HG03039 (cell line): ENCODE results near the gene TSSK2.

Source experiments
- ATAC-seq: cut with Tn5 transposase; IDR thresholded peaks from one replicate; pipeline ENCODE4 v1.9.1; 2021; ENCODE audit warnings: mild to moderate bottlenecking, moderate library complexity; ENCODE audit not compliant: unreplicated experiment

Gene TSSK2

DNA sequence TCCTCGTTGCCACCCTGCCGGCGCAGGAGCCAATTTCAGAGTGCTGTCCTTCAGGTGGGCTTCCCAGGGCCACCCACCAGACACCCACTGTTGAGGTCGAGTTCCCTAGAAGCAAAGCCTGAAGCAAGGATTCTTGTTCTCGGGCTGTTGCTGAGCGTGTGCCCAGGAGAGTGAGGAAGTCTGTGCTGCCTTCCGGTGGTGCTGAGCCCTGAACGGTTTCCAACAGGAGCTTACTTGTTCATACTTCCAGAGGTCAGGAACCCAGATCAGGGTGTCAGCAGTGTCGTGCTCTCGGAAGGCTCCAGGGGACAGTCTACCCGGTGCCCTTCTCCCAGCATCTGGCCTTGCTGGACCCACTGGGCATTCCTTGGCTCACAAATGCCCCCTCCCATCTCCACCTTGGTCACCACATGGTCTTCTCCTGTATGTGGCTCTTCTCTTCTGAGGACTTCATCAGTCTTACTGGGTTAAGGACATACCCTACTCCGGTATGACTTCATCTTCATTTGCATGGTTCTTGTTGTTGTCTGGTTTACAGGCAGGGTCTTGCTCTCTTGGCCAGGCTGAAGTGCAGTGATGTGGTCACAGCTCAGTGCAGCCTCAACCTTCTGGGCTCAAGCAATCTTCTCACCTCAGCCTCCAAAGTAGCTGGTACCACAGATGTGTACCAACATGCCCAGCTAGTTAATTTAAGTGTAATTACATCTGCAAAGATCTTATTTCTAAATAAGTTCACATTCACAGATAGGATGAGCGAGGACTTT lies 36.2 kb downstream of the TSSK2 start:
- no peak for ATAC-seq

DNA sequence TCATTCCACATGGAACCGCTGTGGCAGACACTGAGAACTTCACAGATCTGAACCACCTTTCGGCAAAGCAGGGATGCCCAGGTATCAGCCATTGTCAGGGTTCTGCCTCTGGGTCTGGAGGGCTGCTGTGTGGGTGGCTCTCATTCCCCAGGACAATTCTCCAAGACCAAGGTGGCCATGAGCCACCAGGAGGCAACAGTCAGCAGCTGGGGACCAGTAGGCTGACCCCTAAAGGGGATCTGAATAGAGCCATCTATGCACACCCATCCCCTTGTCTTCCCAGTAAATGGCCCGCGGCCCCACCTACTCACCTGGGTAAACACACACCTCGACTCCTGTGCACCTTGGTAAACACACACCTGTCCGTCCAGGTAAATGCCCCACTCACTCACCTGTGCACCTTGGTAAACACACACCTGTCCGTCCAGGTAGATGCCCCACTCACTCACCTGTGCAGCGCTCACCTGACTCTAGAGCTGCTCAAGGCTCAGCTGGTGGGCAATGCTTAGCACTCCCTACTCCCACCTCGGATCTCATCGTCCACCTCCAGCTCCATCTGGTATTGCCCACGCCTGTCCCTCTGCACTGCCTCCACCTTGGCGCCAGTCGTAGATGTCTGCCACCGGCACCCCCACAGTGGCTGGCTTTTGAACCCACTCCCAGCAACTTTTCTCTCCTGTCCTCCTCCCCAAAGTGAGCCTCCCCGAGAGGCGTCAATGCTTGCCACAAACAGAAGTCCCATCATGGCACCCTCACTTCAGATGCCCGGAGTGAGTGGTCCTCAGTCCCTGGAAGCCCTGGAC lies 37.2 kb downstream of the TSSK2 start:
- no peak for ATAC-seq

DNA sequence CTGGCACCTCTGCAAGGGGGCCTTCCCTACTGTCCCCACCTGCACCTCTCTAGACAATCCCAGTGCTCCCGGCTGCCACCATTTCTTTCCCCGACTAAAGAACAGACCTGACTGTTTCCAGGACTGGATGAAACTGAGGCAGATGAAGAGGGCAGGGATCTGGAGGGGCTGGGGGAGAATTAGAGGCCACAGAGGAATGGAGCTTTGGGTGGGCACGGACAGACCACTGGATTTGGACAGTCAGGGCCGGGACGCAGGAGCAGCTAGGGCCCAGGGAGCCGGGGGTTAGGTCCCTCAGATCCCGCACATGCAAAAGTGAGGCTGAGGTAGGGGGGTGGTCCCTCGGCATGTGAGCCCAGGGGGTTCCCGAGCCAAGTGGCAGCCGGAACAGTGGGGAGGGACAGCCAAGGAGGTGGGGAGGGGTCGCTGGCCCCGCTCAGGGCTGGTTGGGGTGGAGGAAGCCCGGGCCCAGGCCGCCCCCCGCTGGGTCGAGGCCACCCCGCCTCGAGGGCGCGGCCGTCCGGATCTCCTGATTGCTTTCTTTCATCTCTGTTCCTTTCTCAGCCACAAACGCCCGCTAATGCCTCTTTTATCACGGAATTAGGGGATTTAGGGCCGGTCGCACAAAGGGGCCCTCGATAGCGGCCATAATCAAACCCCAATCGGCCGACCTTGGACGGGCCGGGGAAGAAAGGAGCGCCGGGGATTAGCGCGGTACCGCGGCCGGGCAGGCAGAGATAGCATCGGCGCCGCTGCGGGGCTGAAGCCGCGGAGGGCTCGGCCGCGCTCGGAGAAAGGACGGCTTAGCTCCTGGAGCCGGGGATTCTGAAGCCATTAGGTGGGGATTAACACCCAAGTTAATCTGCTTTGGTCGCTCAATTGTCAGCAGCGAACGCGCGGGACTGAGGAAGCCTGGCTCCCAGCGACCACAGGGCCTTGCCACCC lies 38.2 kb downstream of the TSSK2 start:
- ATAC-seq, result no peak

DNA sequence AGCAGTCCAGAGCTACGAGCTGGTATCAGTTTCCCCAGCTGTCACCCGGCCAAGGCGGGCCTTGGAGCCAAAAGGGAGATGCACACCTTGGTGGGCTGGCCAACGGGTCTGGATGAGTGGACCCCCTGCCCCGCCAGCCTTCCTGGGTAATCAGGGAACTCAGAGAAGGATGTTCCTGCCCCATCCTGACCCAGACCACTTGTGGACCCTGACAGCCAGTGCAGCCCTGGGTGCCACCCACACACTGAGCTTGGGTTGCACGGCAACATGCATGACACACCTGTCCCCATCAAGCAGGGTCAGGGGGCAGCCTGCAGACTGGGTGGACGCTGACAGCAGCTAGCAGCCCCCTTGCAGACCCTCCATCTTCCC lies 38.8 kb downstream of the TSSK2 start:
- no peak for ATAC-seq

DNA sequence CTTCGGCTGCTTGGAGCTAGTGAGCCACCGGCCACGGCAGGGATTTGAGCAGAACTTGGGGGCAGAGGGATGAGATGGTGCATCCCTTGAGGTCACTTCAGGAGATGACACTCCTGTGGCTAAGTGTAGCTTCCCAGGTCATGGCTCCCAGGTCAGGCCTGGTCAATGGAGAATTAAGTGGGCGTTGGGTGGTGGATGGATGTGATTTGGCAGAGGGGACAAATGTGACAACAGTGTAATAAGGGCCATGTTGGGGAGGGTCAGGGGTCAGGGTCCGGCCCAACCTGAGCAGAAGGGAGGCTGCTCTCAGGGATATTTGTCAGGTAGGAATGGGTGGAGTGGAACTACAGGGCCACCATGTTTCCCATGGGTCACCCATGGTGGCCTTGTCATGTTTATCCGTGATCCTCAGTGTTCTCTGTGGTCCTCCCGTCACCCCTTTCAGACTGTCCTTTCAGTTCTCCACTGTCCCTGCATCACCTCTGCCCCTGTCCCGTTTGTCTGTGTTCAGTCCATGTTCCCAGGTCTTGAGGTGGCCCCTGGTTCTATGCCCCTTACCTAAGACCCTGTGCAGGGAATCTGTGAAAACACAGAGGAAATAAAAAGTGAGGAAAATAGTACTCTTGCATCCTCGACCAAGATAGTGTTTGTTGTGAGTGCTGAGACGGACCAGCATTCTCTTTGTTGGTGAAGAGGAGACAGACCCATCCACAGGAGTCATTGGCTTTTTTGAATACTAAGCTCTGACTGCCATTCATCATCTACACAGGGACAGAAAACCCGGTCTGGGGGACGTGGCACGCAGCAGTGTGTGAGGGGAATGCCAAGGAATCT lies 41.3 kb downstream of the TSSK2 start:
- ATAC-seq, result no peak

DNA sequence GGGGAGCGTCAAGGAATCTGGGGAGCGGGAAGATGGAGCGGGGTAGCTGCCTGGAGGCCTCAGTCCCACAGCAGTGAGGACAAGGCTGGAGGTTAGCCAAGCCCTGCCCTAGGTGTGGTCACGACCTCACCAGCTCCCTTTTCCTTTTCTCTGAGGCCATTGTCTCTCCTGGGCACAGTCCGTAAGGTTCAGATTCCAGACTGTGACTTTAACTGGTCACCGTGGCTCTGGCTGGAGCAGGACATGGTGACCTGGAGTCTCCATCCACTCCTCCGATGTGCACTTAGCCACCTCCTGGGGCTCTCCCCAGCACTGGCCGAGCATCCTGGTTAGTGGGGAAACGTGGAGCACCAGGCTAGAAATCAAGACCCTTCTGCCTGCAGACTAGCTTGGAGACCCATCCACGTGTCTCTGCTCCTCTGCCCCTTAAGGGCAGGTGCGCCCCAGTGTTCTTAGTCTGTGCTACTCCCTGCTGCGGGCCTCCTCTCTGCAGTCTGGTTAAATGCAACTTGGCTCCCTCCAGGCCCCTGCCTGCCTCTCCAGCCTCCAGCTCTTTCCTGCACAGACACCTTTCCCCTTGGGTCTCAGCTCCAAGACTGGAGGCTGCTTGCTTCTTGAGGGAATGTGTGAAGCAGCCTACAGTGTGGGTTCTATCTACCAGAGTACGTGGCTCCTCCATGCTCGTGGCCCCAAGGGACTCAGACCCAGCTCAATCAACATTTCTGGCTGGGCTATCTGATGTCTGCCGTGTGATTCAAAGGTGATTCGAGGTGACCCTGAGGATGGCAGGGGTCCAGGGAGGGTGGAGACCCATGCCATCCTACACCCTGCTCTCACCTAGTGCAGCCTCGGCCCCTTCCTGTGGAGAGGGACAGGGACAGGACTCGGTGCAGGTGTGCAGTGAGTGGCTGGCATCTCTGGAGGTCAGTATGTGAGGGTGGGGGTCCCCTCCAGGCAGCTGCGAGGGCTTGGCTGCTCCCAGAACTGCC lies 42.2 kb downstream of the TSSK2 start:
- no peak for ATAC-seq

DNA sequence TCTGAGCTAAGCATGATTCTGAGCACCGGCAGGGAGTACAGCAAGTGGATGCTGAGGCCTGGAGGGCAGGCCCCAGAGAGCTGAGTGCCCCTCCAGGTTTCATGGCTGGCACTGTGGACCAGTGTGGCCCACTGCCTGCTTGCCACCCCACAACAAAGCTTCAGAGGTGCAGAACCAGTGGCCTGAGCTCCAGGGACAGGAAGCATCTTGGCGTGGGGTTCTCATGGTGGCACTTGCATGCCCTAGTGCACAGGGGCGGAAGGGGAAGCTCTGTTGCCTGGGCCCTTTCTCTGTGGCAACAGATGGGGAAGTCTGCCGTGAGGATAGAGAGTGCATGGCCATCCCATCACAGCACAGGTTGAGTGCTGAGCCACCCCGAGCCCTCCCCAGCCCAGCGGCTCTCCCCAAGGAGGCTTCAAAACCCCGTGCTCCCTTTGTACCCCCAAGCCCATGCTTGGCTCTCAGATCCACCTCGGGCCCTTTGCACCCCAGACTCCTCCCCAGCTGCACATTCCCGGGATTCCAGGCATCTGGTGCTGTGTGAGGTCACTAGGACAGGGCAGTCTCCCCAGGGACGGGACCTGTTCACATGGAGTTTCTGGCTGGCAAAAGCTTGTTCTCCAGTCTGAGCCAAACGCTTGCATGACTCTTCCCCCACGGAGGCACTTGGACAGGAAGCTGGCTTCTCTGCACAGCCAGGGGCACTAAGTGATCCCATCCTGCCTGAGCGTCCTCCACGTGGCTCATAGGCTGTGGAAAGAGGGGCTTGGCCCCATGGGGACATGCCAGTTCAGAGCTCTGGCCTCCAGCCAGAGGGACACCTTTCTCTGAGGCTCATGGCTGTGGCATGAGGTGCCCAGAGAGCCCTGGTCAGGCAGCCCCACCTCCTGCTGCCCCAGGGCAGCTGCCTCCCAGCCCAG lies 43.3 kb downstream of the TSSK2 start:
- no peak for ATAC-seq

DNA sequence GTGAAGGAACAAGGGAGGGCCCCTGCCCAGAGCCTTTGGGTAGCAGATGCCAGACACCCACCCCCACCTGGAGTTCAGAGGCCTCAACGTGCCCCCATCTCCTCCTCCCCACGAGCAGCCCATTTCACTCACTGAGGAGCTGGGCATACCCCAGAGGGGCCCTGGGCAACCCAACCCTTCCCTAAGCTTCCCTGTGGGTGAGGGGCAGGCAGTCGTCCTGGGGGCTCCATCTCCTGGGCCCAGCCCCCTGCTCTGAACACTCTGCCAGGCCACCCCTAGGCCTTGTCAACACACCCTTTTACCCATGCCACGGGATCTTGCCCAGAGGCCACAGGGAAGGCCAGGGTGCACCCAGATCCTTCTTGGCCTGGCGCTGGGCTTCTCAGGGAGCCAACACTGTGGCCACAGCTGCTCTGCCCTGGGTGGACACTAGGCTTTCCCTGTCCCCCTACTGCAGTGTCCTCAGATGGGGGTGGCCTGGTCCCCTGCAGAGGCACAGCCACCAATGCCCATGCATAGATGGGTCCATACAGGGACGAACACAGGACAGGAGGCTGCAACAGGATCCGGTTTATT lies 44.0 kb downstream of the TSSK2 start:
- ATAC-seq, result no peak

DNA sequence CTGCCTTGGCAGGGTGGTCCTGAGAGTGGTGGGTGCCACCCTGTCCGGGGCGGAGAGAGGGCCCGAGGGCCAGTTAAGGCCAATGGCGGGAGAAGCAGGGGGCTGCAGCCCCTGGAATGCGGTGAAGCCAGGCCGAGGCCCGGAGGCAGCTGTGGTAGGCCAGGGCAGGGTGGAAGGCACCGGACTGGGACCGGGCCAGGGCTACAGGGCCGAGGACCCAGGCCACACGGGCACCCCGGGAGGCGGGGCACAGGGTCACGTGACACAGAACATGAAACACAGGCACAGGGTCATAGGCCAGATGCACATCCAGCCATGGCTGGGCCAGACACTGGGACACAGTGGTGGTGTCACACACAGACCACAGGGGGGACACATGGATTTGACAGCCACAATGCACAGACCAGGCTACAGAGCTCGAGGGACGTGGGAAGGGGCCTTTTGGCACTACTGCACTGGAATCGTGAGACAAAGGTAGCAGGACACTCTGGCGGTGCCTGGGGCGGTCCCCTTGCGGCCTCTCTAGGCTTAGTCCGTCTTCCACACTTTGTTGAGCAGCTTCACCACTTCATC lies 44.6 kb downstream of the TSSK2 start:
- ATAC-seq, result no peak

DNA sequence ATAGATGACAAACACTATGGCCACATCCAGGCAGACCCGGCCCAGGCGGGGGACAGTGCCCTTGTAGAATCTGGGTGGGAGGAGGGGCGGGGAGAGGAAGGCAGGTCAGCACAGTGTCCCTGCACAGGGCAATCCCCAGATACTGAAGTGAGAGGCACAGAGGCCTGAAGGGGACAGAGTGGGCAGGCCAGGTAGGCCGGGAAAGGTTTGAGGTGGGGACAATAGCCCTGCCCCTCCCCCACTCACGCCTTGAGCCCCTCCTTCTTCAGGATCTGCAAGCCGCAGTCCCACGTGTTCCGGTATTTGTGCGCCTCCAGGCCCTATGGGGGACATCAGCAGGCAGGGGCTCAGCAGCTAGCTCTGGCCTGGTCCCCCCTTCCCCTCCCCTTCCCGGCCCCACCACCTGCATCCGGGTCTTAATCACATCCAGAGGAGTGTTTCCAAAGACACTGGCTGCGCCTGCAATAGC lies 45.1 kb downstream of the TSSK2 start:
- ATAC-seq, result no peak

DNA sequence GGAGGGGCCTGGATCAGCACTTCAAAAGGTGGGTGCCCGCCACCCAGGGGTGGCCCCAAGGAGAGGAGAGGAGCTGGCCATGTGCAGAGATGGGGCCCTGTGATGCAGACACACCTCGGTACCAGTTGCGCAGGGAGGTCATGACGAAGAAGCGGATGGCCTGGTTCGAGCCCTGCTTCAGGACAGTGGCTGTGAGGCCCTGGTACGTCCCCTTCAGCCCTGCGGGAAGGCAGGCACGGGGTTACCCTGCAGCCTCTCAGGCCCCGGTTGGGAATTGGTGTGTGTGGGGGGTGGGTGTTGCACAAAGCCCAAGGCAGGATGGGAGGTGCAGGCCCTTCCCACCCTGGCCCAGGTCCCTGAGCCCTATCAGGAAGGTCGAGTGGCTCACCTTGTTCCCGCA lies 45.6 kb downstream of the TSSK2 start:
- ATAC-seq, result no peak

DNA sequence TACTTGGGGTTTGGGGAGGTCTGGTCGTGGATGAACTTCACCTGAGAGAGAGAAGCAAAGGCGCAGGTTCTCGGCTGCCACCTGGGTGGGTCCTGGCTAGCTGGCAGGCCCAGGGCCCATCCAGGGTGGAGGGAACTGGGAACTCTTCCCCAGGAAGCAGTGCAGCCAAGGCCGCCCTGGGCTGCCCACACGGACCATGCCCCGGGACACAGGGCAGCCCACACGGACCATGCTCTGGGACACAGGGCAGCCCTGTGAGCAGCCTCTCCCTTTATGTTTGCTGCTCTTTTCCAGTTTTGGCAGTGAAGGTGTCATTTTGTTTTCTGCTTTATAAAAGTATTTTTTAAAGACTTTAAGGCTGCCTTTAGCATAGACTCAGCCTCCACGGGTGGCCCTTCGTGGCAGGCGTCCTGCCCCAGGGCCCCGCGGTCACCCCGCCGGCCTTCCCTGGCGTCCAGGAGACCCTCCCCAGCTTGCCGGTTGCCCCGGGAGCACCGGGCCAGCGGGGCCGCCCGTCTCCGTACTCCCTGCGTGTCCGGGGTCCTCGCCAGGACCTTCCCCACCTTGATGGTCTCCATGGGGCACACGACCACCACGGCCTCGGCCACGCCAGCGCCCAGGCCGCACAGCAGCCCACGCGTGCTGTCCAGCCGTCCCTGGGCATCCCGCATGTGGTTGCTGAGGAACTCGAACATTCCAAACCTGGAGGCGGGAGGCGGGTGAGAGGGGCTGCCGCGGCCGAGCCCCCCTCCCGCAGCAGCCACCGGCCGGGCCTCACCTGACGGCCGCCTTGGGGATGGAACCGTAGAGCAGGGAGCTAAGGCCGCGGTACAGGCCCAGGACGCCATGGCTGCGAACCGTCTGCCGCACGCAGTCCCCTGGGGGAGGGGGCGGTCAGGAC lies 46.3 kb downstream of the TSSK2 start:
- no peak for ATAC-seq

DNA sequence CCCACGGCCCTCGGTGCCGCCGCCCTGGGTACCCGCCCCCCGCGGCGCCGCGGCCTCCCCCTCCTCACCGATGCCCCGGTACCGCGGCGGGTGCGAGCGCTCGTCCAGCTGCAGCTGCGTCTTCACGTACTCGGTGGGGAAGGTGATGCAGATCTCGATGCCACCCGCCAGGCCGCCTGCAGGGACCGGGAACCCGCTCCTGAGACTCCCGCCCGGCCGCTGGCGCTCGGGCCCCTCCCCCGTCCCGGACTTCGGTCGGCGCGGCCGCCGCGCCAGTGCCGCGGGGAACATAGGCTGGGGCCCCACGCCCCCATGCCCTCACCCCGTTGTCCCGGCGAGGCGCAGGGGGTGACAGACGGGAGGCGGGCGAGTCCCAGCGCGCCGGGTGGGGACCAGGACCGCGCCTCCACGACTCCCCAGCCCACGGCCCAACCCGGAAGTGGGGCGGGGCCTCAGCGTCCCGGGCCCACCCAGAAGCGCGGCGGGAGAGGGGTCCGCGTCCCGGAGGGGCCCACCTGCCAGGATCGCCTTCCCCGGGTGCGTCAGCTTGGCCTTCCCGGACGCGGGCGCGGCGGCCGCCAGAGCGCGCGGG lies 47.1 kb downstream of the TSSK2 start:
- ATAC-seq, result peak; percentile 30

DNA sequence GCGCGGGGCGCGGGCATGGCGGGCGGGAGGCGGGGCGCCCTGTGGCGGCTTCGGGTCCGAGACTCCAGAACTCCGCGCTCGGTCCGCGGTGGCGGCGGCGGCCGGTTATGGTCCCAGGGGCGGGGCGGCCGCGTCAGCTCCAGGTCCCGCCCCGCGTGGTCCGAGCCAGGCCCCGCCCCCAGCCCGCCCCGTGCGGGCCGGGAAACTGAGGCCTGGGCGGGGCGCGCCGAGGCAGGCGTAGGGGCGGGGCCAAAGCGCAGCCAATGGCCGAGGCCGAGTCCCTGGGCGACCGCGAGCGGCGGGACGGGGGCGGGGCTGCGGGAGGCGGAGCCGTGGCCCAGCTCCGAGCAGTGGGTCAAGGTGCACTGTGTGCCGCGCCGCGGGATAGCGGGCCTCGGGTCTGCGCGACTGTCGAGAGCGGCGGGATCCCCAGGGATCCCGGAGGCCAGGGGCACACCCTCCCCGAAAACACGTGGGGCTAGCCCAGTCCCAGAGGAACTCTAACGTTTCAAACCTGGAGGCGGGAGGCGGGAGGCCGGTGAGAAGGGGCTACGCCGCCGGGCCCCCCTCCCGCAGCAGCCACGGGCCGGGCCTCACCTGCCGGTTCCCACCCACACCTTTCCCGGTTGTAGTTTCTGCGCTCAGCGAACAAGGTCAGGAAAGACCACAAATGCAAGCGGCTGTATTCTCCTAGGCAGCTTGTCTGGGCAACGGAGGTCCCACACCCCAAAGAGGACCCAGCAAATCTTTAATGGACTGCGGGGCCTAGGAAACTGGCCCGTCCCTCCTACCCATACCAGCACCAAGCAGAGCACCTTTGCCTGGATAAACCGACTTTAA lies 47.8 kb downstream of the TSSK2 start, which contains the start of gene SLC25A1:
SLC25A1 (minus strand) TSS at position 80 of the 840 bp plus-strand sequence; CDS start at position 17, 63 bp downstream.
- peak; percentile 48 for ATAC-seq

DNA sequence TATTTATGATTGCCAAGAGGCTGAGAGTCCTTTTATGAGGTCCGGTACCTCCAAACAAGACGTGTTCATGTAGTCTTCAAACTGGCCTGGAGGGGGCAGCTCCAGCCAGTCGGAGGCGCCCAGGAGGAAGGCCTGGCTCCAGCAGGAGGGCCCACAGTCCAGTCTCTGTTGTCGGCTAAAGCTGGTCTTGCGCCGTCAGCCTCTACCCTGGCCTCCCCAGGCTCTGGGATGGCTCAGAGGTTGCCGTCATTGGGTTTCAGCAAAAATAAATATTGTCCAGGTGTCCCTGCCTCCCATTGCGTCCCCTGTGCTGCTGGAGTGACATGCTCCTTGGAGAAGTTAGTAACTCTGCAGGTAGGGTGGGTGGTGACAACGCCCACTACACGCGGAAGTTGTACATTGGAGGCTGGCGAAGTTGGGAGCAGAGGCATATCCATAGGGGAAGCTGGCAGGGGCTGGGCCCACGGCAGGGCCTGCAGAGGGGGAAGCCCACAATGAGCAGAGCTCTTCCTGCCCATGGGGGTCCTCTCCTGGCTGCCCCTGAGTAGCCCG lies 48.5 kb downstream of the TSSK2 start:
- no peak for ATAC-seq
